ENCODE data around the gene MACROD2. TPM values are rescaled to one million over a fixed set of nuclear protein-coding genes. Genes with fewer than 3 reads are reported as not detected.
"Not testable (repeated sequence)": the region's sequence is repeated elsewhere in the genome, so short reads cannot be mapped to it uniquely, and the experiment has no call there.

Gene MACROD2
- total RNA-seq, 3 donors from 2014 or later: 3.2 to 7.6 (median 6.4) TPM

DNA sequence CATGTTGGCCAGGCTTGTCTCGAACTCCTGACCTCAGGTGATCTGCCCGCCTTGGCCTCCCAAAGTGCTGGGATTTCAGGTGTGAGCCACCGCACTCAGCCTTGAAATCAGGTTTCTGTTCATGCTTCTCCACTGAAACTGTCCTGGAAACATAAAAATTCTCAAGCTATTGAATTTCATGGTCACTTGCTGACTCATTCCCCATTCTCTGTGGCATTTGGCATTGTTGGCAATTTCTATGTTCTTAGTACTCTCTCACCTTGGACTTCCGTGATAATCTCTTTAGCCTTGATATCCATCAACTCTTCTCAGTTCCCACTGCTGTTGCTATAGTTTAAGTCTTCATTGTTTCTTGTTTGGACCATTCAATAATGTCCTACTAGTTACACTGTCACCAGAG is 11.1 kb upstream of the MACROD2 start:
- Histone ChIP-seq H3K36me3 (ENCODE audit: low read depth) (no peaks in the 10 kb centered on the region), H3K4me1 (ENCODE audit: low read depth) (no peaks in the 10 kb centered on the region), H3K9me3 (no peaks in the 10 kb centered on the region), H3K4me3 (no peak overlapping the region)
- ATAC-seq (no peak), DNase-seq (no peak)
- intact Hi-C loops (cut with DNase I, micrococcal nuclease): no loop called here
- TF ChIP-seq, protein P1, sequence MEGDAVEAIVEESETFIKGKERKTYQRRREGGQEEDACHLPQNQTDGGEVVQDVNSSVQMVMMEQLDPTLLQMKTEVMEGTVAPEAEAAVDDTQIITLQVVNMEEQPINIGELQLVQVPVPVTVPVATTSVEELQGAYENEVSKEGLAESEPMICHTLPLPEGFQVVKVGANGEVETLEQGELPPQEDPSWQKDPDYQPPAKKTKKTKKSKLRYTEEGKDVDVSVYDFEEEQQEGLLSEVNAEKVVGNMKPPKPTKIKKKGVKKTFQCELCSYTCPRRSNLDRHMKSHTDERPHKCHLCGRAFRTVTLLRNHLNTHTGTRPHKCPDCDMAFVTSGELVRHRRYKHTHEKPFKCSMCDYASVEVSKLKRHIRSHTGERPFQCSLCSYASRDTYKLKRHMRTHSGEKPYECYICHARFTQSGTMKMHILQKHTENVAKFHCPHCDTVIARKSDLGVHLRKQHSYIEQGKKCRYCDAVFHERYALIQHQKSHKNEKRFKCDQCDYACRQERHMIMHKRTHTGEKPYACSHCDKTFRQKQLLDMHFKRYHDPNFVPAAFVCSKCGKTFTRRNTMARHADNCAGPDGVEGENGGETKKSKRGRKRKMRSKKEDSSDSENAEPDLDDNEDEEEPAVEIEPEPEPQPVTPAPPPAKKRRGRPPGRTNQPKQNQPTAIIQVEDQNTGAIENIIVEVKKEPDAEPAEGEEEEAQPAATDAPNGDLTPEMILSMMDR (IDR thresholded peaks at IDR 0.05): no peak

DNA sequence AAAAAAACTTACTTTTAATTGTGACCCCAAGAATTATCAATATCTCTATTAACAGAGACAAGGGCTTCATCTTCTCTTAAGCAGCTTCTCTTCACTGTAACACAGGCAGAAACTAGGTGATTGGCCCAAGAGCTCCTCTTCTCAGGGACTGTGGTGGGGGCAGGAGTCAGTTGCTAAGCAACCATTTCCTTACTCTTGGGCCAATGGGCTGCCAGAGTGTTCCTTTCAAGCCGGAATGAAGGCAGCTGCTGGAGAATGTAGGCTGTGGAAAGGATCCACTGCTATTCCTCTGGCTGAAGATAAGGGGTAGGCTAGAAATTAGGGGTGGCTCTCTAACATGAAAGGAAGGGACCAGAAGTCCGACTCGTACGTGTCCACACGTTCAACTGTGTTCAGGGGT is 4.9 kb upstream of the MACROD2 start, which contains the start of gene SEL1L2:
SEL1L2 (minus strand) TSS at position 150 of the 400 bp plus-strand sequence; CDS start at position 70, 80 bp downstream.
- H3K36me3 ChIP-seq (ENCODE audit: low read depth): no peaks in the 10 kb centered on the region
- H3K9me3 ChIP-seq: peaks cover 9% of the 10 kb centered on the region
- no peaks in the 10 kb centered on the region for H3K4me1 ChIP-seq (ENCODE audit: low read depth)
- DNase-seq: no peak
- ATAC-seq: no peak
- TF ChIP-seq, protein P1 (IDR thresholded peaks at IDR 0.05): no peak
- no peak within 1 kb of the TSS for H3K4me3 ChIP-seq
- intact Hi-C loops (cut with DNase I, micrococcal nuclease): no loop called here

DNA sequence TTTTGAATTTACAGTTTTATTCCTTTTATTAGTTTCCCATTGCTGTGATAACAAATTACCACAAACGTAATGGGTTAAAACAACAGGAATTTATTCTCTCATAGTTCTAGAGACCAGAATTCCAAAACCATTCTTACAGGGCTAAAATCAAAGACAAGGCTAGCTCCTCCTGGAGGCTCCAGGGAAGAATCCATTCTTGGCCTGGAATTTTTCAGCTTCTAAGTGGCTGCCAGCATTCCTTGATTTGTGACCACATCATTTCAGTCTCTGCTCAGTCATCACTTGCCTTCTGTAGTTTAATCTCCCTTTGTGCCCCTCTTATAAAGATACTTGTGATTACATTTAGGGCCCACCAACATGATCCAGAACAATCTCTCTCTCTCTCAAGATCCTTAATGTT is 4.0 kb upstream of the MACROD2 start:
- H3K36me3 ChIP-seq (ENCODE audit: low read depth): no peaks in the 10 kb centered on the region
- ATAC-seq: no peak
- H3K4me3 ChIP-seq: no peak overlapping the region
- no peaks in the 10 kb centered on the region for H3K4me1 ChIP-seq (ENCODE audit: low read depth)
- peaks cover 9% of the 10 kb centered on the region for H3K9me3 ChIP-seq
- intact Hi-C loops (cut with DNase I, micrococcal nuclease): no loop called here
- DNase-seq: no peak
- TF ChIP-seq, protein P1 (IDR thresholded peaks at IDR 0.05): no peak

DNA sequence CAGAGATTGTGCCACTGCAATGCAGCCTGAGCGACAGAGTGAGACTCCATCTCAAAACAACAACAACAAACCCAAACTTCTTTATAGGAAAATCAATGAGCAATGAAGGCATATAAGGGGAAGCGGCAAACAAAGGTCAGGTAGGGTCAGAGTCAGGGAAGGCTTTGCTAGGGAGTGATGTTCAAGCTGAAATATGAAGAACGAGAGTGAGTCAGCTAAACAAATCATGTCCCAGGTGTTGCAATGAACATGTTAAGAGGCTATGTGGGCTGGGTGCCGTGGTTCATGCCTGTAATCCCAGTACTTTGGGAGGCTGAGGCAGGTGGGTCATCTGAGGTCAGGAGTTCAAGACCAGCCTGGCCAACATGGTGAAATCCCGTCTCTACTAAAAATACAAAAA is 3.4 kb upstream of the MACROD2 start:
- DNase-seq; ATAC-seq; H3K9me3 ChIP-seq; intact Hi-C loops (cut with DNase I, micrococcal nuclease); H3K4me3 ChIP-seq; H3K4me1 ChIP-seq (ENCODE audit: low read depth); H3K36me3 ChIP-seq (ENCODE audit: low read depth): not testable (repeated sequence)

DNA sequence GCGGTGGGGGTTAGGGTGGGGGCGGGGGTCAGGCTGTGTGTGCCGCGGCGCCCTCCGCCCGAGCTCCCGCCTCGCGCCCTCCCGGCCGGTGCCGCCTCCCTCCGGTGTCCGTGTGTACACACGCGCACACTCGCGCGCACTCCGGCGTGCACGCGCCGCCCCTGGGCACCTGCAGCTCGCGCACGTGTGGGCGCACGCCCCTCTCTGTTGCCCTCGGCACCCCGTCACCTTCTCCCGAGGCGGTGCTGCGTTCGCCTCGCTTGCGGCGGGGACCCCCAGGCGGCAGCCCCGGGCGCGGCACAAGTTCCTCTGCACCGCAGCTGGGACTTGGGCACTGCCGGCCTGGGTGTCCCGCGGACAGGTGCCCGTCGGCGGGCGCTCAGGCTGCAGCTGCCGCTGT is 525 bp downstream of the MACROD2 start:
- intact Hi-C loops (cut with DNase I, micrococcal nuclease): no loop called here
- DNase-seq (peak; percentile 65 to 78 (median 69)), ATAC-seq (peak; percentile 70)

DNA sequence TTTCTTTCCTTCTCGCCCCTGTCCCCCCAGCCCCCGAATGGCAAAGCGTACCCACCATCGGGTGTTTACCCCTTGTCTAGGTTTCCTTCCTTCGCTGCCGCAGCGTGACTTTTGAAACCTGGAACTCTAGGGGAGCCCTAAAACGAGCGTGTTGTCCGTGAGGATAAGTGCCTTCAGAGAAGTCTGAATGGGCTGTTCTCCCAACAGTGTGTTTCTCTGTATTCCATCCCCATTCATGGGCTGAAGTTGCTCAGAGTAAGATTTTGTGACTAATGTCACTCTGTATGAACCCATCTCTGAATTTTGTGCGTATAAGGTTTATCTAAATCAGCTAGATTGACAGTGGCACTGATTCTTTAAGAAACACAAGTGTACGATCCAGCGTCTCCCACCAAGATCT is 949 bp downstream of the MACROD2 start:
- Histone ChIP-seq H3K4me3 (peak overlapping the region; percentile 29), H3K36me3 (ENCODE audit: low read depth) (no peaks in the 10 kb centered on the region), H3K4me1 (ENCODE audit: low read depth) (no peaks in the 10 kb centered on the region), H3K9me3 (peaks cover 9% of the 10 kb centered on the region)
- ATAC-seq (no peak), DNase-seq (peak in 1 of 3 donors; percentile 11)
- intact Hi-C loops (cut with DNase I, micrococcal nuclease): no loop called here
- TF ChIP-seq, protein P1 (IDR thresholded peaks at IDR 0.05): no peak

More for the DNA sequence above, 525 bp downstream of the MACROD2 start:
- Histone ChIP-seq H3K9me3 (peaks cover 9% of the 10 kb centered on the region), H3K36me3 (ENCODE audit: low read depth) (no peaks in the 10 kb centered on the region), H3K4me1 (ENCODE audit: low read depth) (no peaks in the 10 kb centered on the region), H3K4me3 (peak overlapping the region; percentile 29)
- TF ChIP-seq, protein P1 (IDR thresholded peaks at IDR 0.05): no peak
